PFSK-1 (cell line): ENCODE data around the gene APEH.

Experiments
- POLR2AphosphoS5 ChIP-seq: IDR thresholded peaks from 2 replicates; pipeline ENCODE4 v1.6.1; 2012; ENCODE audit warnings: low read depth, mild to moderate bottlenecking, control low read depth, low read length, moderate library complexity
- TAF1 ChIP-seq: IDR thresholded peaks from 2 replicates; pipeline ENCODE4 v1.6.1; 2012; ENCODE audit warnings: low read length, control low read depth, borderline replicate concordance; ENCODE audit not compliant: insufficient read depth
- TF ChIP-seq, protein P1 (sequence below), 2 experiments: IDR thresholded peaks; 2 replicates each; pipeline versions ENCODE4 v1.6.1 to v1.8.0; 2011 to 2012; ENCODE audit warnings: low read depth in 2 of 2, low read length in 2 of 2, control low read depth in 1 of 2, inconsistent platforms in 1 of 2, mild to moderate bottlenecking in 1 of 2, moderate library complexity in 1 of 2; ENCODE audit not compliant: insufficient read depth in 1 of 2

DNA sequence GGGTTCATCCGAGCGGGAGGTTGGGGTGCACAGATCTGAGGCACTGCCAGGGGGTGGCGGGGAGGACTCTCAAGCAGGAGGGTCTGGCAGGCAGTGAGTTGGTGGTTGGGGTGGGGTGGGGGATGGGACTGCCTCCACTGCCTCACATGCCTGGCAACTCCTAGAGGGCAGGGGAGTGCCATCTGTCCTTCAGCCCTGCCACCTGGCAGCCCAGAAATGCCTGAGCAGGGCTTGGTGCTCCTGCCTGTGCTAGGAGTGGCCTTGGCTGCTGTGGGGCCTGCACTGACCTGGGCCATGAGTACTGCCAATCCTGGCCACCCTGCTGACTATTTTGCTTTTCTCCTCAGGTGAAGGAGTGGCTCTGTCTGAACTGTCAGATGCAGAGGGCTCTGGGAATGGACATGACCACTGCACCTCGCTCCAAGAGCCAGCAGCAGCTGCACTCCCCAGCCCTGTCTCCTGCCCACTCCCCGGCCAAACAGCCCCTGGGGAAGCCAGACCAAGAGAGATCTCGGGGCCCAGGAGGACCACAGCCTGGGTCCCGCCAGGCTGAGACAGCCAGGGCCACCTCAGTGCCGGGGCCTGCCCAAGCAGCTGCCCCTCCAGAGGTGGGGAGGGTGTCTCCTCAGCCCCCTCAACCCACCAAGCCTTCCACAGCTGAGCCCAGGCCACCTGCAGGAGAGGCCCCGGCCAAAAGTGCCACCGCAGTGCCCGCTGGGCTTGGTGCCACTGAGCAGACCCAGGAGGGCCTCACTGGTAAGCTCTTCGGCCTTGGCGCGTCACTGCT lies 32.0 kb upstream of the APEH start:
- TF ChIP-seq, protein P1, sequence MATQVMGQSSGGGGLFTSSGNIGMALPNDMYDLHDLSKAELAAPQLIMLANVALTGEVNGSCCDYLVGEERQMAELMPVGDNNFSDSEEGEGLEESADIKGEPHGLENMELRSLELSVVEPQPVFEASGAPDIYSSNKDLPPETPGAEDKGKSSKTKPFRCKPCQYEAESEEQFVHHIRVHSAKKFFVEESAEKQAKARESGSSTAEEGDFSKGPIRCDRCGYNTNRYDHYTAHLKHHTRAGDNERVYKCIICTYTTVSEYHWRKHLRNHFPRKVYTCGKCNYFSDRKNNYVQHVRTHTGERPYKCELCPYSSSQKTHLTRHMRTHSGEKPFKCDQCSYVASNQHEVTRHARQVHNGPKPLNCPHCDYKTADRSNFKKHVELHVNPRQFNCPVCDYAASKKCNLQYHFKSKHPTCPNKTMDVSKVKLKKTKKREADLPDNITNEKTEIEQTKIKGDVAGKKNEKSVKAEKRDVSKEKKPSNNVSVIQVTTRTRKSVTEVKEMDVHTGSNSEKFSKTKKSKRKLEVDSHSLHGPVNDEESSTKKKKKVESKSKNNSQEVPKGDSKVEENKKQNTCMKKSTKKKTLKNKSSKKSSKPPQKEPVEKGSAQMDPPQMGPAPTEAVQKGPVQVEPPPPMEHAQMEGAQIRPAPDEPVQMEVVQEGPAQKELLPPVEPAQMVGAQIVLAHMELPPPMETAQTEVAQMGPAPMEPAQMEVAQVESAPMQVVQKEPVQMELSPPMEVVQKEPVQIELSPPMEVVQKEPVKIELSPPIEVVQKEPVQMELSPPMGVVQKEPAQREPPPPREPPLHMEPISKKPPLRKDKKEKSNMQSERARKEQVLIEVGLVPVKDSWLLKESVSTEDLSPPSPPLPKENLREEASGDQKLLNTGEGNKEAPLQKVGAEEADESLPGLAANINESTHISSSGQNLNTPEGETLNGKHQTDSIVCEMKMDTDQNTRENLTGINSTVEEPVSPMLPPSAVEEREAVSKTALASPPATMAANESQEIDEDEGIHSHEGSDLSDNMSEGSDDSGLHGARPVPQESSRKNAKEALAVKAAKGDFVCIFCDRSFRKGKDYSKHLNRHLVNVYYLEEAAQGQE (IDR thresholded peaks at IDR 0.05; ENCODE audit: insufficient read depth in 1 of 2, low read depth in 2 of 2, low read length in 2 of 2), result no peak
- no peak for TF ChIP-seq POLR2AphosphoS5
- TF ChIP-seq TAF1, result no peak
